A549 (cell line): ENCODE results near the gene PSMB1.

Source experiments
- CBX2 ChIP-seq: fragments of 200-600 bp; sonication (generic); IDR thresholded peaks from 2 replicates; pipeline ENCODE4 v1.6.1; 2016; ENCODE audit warnings: low read depth, mild to moderate bottlenecking, borderline replicate concordance
- CBX8 ChIP-seq: fragments of 200-600 bp; sonication (generic); IDR thresholded peaks from 2 replicates; pipeline ENCODE4 v1.6.1; 2016
- CEBPB ChIP-seq, 2 experiments: fragments of >200 bp in 1 of 2; sonication (Bioruptor Twin) in 1 of 2; formaldehyde crosslinking in 1 of 2; IDR thresholded peaks; 2 replicates each; pipeline ENCODE4 v1.6.1; 2012 to 2016
- CTCF ChIP-seq: fragments of >200 bp; sonication (Bioruptor Twin); formaldehyde crosslinking; IDR thresholded peaks from 3 replicates; pipeline ENCODE4 v1.5.1; 2016
- EP300 ChIP-seq, 2 experiments: fragments of >200 bp; sonication (Bioruptor Twin); formaldehyde crosslinking; IDR thresholded peaks; 2 replicates in 1 of 2; 3 replicates in 1 of 2; pipeline ENCODE4 v1.6.1; 2016 to 2017
- KDM1A ChIP-seq: fragments of 200-600 bp; sonication (generic); IDR thresholded peaks from 2 replicates; pipeline ENCODE4 v1.6.1; 2016; ENCODE audit warnings: low read depth, mild to moderate bottlenecking
- PHF8 ChIP-seq: fragments of 200-600 bp; sonication (generic); IDR thresholded peaks from 2 replicates; pipeline ENCODE4 v1.6.1; 2016; ENCODE audit warnings: low read depth, mild to moderate bottlenecking, antibody characterized with exemption, moderate library complexity, borderline replicate concordance
- POLR2A ChIP-seq: IDR thresholded peaks from 2 replicates; pipeline ENCODE4 v1.6.1; 2012; ENCODE audit warnings: mild to moderate bottlenecking, low read length
- RARB ChIP-seq: fragments of 250-450 bp; sonication (Bioruptor Pico); IDR thresholded peaks from 2 replicates; pipeline ENCODE4 v1.8.0; 2021; ENCODE audit warnings: mild to moderate bottlenecking, moderate library complexity
- REST ChIP-seq: fragments of 200-600 bp; sonication (generic); IDR thresholded peaks from 2 replicates; pipeline ENCODE4 v1.6.1; 2016; ENCODE audit warnings: antibody characterized with exemption, mild to moderate bottlenecking, moderate library complexity
- RFX5 ChIP-seq: fragments of 450-650 bp; IDR thresholded peaks from 2 replicates; pipeline ENCODE4 v1.7.1; 2014; ENCODE audit warnings: antibody characterized with exemption, mild to moderate bottlenecking, moderate library complexity

GRCh38 chr6:170536671-170537070 lies 16.4 kb downstream of the PSMB1 start:
- no peak for TF ChIP-seq POLR2A
- no peak for TF ChIP-seq PHF8
- no peak for TF ChIP-seq CEBPB (IDR thresholded peaks at IDR 0.05)
- TF ChIP-seq CTCF: no peak
- TF ChIP-seq KDM1A: no peak
- no peak for TF ChIP-seq CBX2
- no peak for TF ChIP-seq RFX5
- no peak for TF ChIP-seq RARB (CRISPR knock-in tag)
- TF ChIP-seq REST: no peak
- no peak for TF ChIP-seq CBX8
- no peak for TF ChIP-seq EP300 (IDR thresholded peaks at IDR 0.05)
